HepG2 (cell line): ENCODE results near the gene NKX2-3. TPM values are rescaled to one million over a fixed set of nuclear protein-coding genes. Genes with fewer than 3 reads are reported as not detected.

ENCODE experiments used
- ATAC-seq: fragments of 200-7000 bp; cut with Tn5 transposase; 3 replicates; pipeline ENCODE4 v1.9.1; 2020; ENCODE audit warnings: mild to moderate bottlenecking, moderate library complexity
- BruUV-seq: library from RNA; stranded (reverse); fragments of 400-500 nt; replicated peaks from 2 replicates; lab custom pipeline; 2021; lab: Mats Ljungman, UMichigan
- CTCF ChIA-PET: fragments of 300-600 bp; formaldehyde crosslinking; extraction: SDS; loops from one replicate; lab custom pipeline; 2021; ENCODE audit warnings: low total read pairs, inconsistent platforms, low intra/inter-chr PET ratio; lab: Yijun Ruan, JAX
- POLR2A ChIA-PET: fragments of 350-600 bp; sonication (Branson Sonifier 250); formaldehyde crosslinking; loops from one replicate; lab custom pipeline; 2020; ENCODE audit warnings: antibody characterized with exemption, inconsistent platforms; lab: Yijun Ruan, JAX
- DNase-seq: peaks from one replicate; pipeline ENCODE4 v3.0.0-alpha.2; 2015; ENCODE audit warnings: low spot score
- FAIRE-seq: peaks from 3 replicates; lab custom pipeline; 2011; peaks lifted over from hg19 to GRCh38; lab: Jason Lieb, UNC
- H2AFZ ChIP-seq: one replicate; pipeline ENCODE4 v1.6.1; 2011; ENCODE audit warnings: low read length, inconsistent platforms
- H3K27ac ChIP-seq: fragments of 300-600 bp; 3 replicates; pipeline ENCODE4 v1.8.0; 2011; ENCODE audit warnings: mixed run types, mild to moderate bottlenecking, mixed read lengths, low read length, inconsistent platforms; ENCODE audit not compliant: insufficient read depth; ENCODE audit errors: extremely low read length
- H3K27me3 ChIP-seq, 2 experiments: fragments of 200-600 bp in 1 of 2; 2 replicates in 1 of 2; 3 replicates in 1 of 2; pipeline versions ENCODE4 v1.6.0 to v1.8.0; 2011; ENCODE audit warnings: low read length in 2 of 2, mild to moderate bottlenecking in 2 of 2, moderate library complexity in 2 of 2, inconsistent platforms in 1 of 2; ENCODE audit not compliant: insufficient read depth in 2 of 2, control insufficient read depth in 1 of 2
- H3K36me3 ChIP-seq, 2 experiments: fragments of 200-600 bp in 1 of 2; replicated peaks in 1 of 2; 2 replicates in 1 of 2; 3 replicates in 1 of 2; pipeline versions ENCODE4 v1.5.1 to v1.8.0; 2011; ENCODE audit warnings: low read length in 2 of 2, inconsistent platforms in 1 of 2; ENCODE audit not compliant: insufficient read depth in 2 of 2, control insufficient read depth in 1 of 2
- H3K4me1 ChIP-seq: 2 replicates; pipeline ENCODE4 v1.5.1; 2012; ENCODE audit warnings: low read length, inconsistent platforms; ENCODE audit not compliant: insufficient read depth
- H3K4me2 ChIP-seq: 2 replicates; pipeline ENCODE4 v1.6.0; 2011; ENCODE audit warnings: low read depth, low read length, inconsistent platforms
- H3K4me3 ChIP-seq, 3 experiments: fragments of 200-600 bp in 1 of 3; sonication (generic), shearing (Covaris generic) in 1 of 3; replicated peaks in 1 of 3; 2 replicates each; pipeline ENCODE4 v1.5.1; 2011 to 2016; ENCODE audit warnings: low read length in 3 of 3, inconsistent platforms in 2 of 3, low read depth in 2 of 3, mild to moderate bottlenecking in 2 of 3, control low read depth in 1 of 3, mixed read lengths in 1 of 3; ENCODE audit not compliant: insufficient read depth in 1 of 3
- H3K79me2 ChIP-seq: one replicate; pipeline ENCODE4 v1.6.1; 2011; ENCODE audit warnings: low read length, inconsistent platforms; ENCODE audit not compliant: insufficient read depth
- H3K9ac ChIP-seq: 2 replicates; pipeline ENCODE4 v1.6.0; 2011; ENCODE audit warnings: mild to moderate bottlenecking, low read depth, low read length, inconsistent platforms; ENCODE audit not compliant: insufficient read depth
- H3K9me3 ChIP-seq: 2 replicates; pipeline ENCODE4 v1.5.1; 2012; ENCODE audit warnings: mild to moderate bottlenecking, low read length
- H4K20me1 ChIP-seq: 2 replicates; pipeline ENCODE4 v1.6.0; 2011; ENCODE audit warnings: inconsistent platforms, mild to moderate bottlenecking, low read length, moderate library complexity; ENCODE audit not compliant: insufficient read depth
- ATF4 ChIP-seq, 2 experiments: fragments of 450-650 bp in 1 of 2; sonication (generic) in 1 of 2; formaldehyde crosslinking; IDR thresholded peaks; 2 replicates each; pipeline versions ENCODE4 v1.5.0 to v1.8.0; 2020 to 2022; ENCODE audit warnings: mild to moderate bottlenecking in 1 of 2, missing genetic modification reagents in 1 of 2
- CHD4 ChIP-seq: fragments of 200-600 bp; sonication (generic); IDR thresholded peaks from 2 replicates; pipeline ENCODE4 v1.7.0; 2017; ENCODE audit warnings: mild to moderate bottlenecking, low read length, borderline replicate concordance
- HOXA7 ChIP-seq: sonication (generic); formaldehyde crosslinking; IDR thresholded peaks from 2 replicates; pipeline ENCODE4 v1.8.1; 2022; ENCODE audit warnings: mild to moderate bottlenecking, missing genetic modification reagents, moderate library complexity
- ZFP82 ChIP-seq: sonication (generic); formaldehyde crosslinking; IDR thresholded peaks from 2 replicates; pipeline ENCODE4 v1.5.1; 2020; ENCODE audit warnings: mild to moderate bottlenecking, missing genetic modification reagents, borderline replicate concordance
- ZNF383 ChIP-seq: sonication (generic); formaldehyde crosslinking; IDR thresholded peaks from 2 replicates; pipeline ENCODE4 v1.4.0; 2020; ENCODE audit warnings: missing genetic modification reagents, mild to moderate bottlenecking, borderline replicate concordance
- ZNF460 ChIP-seq: sonication (generic); formaldehyde crosslinking; IDR thresholded peaks from 2 replicates; pipeline ENCODE4 v1.5.1; 2020; ENCODE audit warnings: missing genetic modification reagents, mild to moderate bottlenecking, borderline replicate concordance
- WGBS: methylation state at CpG from one replicate; pipeline ENCODE4 v1.1.6; 2017; ENCODE audit warnings: low lambda C conversion rate; 5-methylcytosine and 5-hydroxymethylcytosine counted together
- in situ Hi-C: cut with HindIII; loops from 2 replicates; pipeline ENCODE4 v1.10.0; 2017; ENCODE audit warnings: low pct_unique_long_range_greater_than_20kb; ENCODE audit not compliant: extremely low pct_ligation_motif_present
- intact Hi-C: fragments of 100-400 bp; cut with micrococcal nuclease; formaldehyde crosslinking; loops from one replicate; pipeline ENCODE4 v1.10.0; 2022; ENCODE audit not compliant: unreplicated experiment
- polyA plus RNA-seq, 8 experiments: library from polyadenylated mRNA; depleted of rRNA in 3 of 8; stranded (reverse) in 7 of 8; unstranded in 1 of 8; fragments of >200 nt; fragmentation: Illumina TruSeq in 4 of 8; extraction: Trizol in 4 of 8; gene quantifications; 2 replicates each; pipeline versions ENCODE4 v1.2.1 to v1.2.3, GENCODE V29; 2011 to 2016; ENCODE audit warnings: low read depth in 4 of 8, missing spikeins in 1 of 8, mixed read lengths in 1 of 8; ENCODE audit not compliant: insufficient read depth in 1 of 8
- total RNA-seq, 5 experiments: library from RNA; depleted of rRNA; stranded (reverse); fragments of >200 nt; fragmentation: Illumina TruSeq; extraction: Trizol; gene quantifications; 2 replicates each; pipeline ENCODE4 v1.2.3, GENCODE V29; 2016; ENCODE audit warnings: low read depth in 1 of 5
- TF ChIP-seq, protein P1 (sequence below): IDR thresholded peaks from 2 replicates; pipeline ENCODE4 v1.4.0; 2020; ENCODE audit warnings: mild to moderate bottlenecking, missing genetic modification reagents
- TF ChIP-seq, protein P2 (sequence below): sonication (generic); formaldehyde crosslinking; IDR thresholded peaks from 2 replicates; pipeline ENCODE4 v1.4.0; 2020; ENCODE audit warnings: missing genetic modification reagents, borderline replicate concordance

Gene NKX2-3
- total and polyA plus RNA-seq, 2 of the 13 experiments (the other 11 are each of a cell fraction or from before 2014, with no cell fraction given) = not detected

GRCh38 chr10:99582255-99582770 is 49.6 kb downstream of the NKX2-3 start:
- Histone ChIP-seq H3K4me2 (no peak overlapping the region), H3K79me2 (no peaks in the 10 kb centered on the region), H3K4me3 (no peak overlapping the region), H2AFZ (no peak overlapping the region), H3K36me3 (no peaks in the 10 kb centered on the region), H3K27me3 (peaks cover 4 to 47% of the 10 kb centered on the region in 2 experiments; a peak in 4 of 5 replicates), H4K20me1 (no peaks in the 10 kb centered on the region), H3K4me1 (no peaks in the 10 kb centered on the region), H3K9me3 (no peaks in the 10 kb centered on the region), H3K27ac (no peak overlapping the region), H3K9ac (no peak overlapping the region)
- BruUV-seq = no TSS peak
- ChIA-PET CTCF (no interaction called here), POLR2A (no interaction called here)
- WGBS = 20% methylated on average over 6 of the region's 6 CpGs
- ATAC-seq = no peak
- DNase-seq = no peak
- in situ Hi-C loops = no loop called here
- intact Hi-C loops = no loop called here
- TF ChIP-seq, protein P1, sequence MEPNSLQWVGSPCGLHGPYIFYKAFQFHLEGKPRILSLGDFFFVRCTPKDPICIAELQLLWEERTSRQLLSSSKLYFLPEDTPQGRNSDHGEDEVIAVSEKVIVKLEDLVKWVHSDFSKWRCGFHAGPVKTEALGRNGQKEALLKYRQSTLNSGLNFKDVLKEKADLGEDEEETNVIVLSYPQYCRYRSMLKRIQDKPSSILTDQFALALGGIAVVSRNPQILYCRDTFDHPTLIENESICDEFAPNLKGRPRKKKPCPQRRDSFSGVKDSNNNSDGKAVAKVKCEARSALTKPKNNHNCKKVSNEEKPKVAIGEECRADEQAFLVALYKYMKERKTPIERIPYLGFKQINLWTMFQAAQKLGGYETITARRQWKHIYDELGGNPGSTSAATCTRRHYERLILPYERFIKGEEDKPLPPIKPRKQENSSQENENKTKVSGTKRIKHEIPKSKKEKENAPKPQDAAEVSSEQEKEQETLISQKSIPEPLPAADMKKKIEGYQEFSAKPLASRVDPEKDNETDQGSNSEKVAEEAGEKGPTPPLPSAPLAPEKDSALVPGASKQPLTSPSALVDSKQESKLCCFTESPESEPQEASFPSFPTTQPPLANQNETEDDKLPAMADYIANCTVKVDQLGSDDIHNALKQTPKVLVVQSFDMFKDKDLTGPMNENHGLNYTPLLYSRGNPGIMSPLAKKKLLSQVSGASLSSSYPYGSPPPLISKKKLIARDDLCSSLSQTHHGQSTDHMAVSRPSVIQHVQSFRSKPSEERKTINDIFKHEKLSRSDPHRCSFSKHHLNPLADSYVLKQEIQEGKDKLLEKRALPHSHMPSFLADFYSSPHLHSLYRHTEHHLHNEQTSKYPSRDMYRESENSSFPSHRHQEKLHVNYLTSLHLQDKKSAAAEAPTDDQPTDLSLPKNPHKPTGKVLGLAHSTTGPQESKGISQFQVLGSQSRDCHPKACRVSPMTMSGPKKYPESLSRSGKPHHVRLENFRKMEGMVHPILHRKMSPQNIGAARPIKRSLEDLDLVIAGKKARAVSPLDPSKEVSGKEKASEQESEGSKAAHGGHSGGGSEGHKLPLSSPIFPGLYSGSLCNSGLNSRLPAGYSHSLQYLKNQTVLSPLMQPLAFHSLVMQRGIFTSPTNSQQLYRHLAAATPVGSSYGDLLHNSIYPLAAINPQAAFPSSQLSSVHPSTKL (CRISPR knock-in tag) = no peak
- TF ChIP-seq ZNF383 (no peak), HOXA7 (CRISPR knock-in tag) (no peak), ATF4 (CRISPR knock-in tag; IDR thresholded peaks at IDR 0.05) (no peak), ZFP82 (CRISPR knock-in tag) (no peak), ZNF460 (CRISPR knock-in tag) (no peak), CHD4 (no peak)
- TF ChIP-seq, protein P2, sequence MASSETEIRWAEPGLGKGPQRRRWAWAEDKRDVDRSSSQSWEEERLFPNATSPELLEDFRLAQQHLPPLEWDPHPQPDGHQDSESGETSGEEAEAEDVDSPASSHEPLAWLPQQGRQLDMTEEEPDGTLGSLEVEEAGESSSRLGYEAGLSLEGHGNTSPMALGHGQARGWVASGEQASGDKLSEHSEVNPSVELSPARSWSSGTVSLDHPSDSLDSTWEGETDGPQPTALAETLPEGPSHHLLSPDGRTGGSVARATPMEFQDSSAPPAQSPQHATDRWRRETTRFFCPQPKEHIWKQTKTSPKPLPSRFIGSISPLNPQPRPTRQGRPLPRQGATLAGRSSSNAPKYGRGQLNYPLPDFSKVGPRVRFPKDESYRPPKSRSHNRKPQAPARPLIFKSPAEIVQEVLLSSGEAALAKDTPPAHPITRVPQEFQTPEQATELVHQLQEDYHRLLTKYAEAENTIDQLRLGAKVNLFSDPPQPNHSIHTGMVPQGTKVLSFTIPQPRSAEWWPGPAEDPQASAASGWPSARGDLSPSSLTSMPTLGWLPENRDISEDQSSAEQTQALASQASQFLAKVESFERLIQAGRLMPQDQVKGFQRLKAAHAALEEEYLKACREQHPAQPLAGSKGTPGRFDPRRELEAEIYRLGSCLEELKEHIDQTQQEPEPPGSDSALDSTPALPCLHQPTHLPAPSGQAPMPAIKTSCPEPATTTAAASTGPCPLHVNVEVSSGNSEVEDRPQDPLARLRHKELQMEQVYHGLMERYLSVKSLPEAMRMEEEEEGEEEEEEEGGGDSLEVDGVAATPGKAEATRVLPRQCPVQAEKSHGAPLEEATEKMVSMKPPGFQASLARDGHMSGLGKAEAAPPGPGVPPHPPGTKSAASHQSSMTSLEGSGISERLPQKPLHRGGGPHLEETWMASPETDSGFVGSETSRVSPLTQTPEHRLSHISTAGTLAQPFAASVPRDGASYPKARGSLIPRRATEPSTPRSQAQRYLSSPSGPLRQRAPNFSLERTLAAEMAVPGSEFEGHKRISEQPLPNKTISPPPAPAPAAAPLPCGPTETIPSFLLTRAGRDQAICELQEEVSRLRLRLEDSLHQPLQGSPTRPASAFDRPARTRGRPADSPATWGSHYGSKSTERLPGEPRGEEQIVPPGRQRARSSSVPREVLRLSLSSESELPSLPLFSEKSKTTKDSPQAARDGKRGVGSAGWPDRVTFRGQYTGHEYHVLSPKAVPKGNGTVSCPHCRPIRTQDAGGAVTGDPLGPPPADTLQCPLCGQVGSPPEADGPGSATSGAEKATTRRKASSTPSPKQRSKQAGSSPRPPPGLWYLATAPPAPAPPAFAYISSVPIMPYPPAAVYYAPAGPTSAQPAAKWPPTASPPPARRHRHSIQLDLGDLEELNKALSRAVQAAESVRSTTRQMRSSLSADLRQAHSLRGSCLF (CRISPR knock-in tag) = no peak
- FAIRE-seq = no peak
